Stomach smooth muscle (tissue), 2 donors: ENCODE data around the gene CCNC.

Experiments used
- H3K27ac ChIP-seq: one replicate; pipeline ENCODE4 v1.7.0; 2013; ENCODE audit warnings: mild to moderate bottlenecking, low read length, inconsistent platforms
- H3K27me3 ChIP-seq, 2 donors: one replicate each; pipeline ENCODE4 v1.7.0; 2013; ENCODE audit warnings: low read length in 2 of 2; ENCODE audit not compliant: insufficient read depth in 2 of 2, control insufficient read depth in 1 of 2
- H3K36me3 ChIP-seq, 2 donors: one replicate each; pipeline ENCODE4 v1.7.0; 2013; ENCODE audit warnings: low read length in 2 of 2; ENCODE audit not compliant: control insufficient read depth in 2 of 2, insufficient read depth in 2 of 2
- H3K4me1 ChIP-seq: one replicate; pipeline ENCODE4 v1.7.0; 2013; ENCODE audit warnings: low read length; ENCODE audit not compliant: control insufficient read depth, insufficient read depth
- H3K4me3 ChIP-seq, 2 donors: one replicate each; pipeline ENCODE4 v1.7.0; 2013; ENCODE audit warnings: low read length in 2 of 2
- H3K9ac ChIP-seq, 2 donors: one replicate each; pipeline ENCODE4 v1.7.0; 2013; ENCODE audit warnings: low read length in 2 of 2, mild to moderate bottlenecking in 1 of 2
- H3K9me3 ChIP-seq, 2 donors: one replicate each; pipeline ENCODE4 v1.7.0; 2013; ENCODE audit warnings: low read length in 2 of 2; ENCODE audit not compliant: control insufficient read depth in 2 of 2
- donor health status: healthy.
- donor health status: Pancreatic carcinoma.

The CCNC gene, protein sequence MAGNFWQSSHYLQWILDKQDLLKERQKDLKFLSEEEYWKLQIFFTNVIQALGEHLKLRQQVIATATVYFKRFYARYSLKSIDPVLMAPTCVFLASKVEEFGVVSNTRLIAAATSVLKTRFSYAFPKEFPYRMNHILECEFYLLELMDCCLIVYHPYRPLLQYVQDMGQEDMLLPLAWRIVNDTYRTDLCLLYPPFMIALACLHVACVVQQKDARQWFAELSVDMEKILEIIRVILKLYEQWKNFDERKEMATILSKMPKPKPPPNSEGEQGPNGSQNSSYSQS

GRCh38 chr6:99568103-99568933 is at the start of gene CCNC:
Gene CCNC (minus strand): TSS chr6:99568660. CDS start chr6:99568527, 133 bp downstream.
- Histone ChIP-seq H3K36me3 (no peaks in the 10 kb centered on the region), H3K27ac (peak within 1 kb of the TSS; percentile 58), H3K9me3 (no peaks in the 10 kb centered on the region), H3K27me3 (no peaks in the 10 kb centered on the region), H3K9ac (peak within 1 kb of the TSS; percentile 91 to 99), H3K4me3 (peak within 1 kb of the TSS; percentile 93 to 98), H3K4me1 (no peaks in the 10 kb centered on the region)

DNA sequence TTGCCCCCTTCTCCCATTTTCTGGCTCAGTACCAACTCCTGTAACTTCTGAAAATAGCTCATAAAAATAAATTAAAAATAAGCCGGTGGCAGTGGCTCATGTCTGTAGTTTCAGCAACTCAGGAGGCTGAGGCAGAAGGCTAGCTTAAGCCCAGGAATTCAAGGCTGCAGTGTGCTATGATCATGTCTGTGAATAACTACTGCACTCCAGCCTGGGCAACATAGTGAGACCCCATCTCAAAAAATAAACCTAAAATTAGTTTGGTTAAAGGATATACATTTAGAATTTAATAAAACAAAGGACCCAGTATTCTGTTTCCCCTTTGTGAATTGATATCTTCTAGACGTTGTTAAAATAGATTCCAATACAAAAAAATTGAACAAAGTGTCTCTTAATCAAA is 48.7 kb upstream of the CCNC start:
- Histone ChIP-seq H3K27ac (no peak overlapping the region), H3K27me3 (peaks cover 59 to 76% of the 10 kb centered on the region in 2 donors), H3K4me3 (no peak overlapping the region), H3K9ac (no peak overlapping the region), H3K9me3 (no peaks in the 10 kb centered on the region), H3K4me1 (peaks cover 25% of the 10 kb centered on the region), H3K36me3 (no peaks in the 10 kb centered on the region)

DNA sequence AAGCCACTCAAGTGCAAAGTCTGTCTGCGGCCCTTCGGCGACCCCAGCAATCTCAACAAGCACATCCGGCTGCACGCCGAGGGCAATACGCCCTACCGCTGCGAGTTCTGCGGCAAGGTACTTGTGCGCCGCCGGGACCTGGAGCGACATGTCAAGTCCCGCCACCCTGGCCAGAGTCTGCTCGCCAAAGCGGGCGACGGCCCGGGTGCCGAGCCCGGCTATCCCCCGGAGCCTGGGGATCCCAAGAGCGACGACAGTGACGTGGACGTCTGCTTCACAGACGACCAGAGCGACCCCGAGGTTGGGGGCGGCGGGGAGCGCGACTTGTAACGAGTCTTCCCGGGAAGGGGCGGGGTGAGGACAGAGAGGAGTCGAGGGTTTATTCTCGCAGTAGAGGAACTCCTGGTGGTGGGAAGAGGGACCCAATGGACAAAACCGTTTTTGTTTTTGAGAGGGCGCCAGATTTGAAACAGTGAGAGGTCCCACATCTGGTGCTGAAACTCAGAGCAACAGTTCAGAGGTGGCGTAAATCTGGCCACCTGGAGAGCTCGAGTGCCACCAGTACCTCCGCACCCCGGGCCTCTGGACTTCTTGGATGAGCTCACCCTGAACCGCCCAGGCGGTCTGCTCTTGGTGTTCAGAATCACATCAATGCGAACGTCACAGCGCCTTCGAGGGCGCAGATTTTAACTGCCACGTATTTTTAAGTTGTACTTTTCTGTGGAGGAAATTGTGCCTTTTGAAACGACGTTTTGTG is 46.1 kb upstream of the CCNC start:
- H3K27me3 ChIP-seq = peaks cover 60 to 80% of the 10 kb centered on the region in 2 donors
- no peak overlapping the region for H3K9ac ChIP-seq
- H3K27ac ChIP-seq = no peak overlapping the region
- H3K36me3 ChIP-seq = no peaks in the 10 kb centered on the region
- H3K4me1 ChIP-seq = peaks cover 25% of the 10 kb centered on the region
- peak overlapping the region in 1 of 2 donors; percentile 64 for H3K4me3 ChIP-seq
- H3K9me3 ChIP-seq = no peaks in the 10 kb centered on the region

GRCh38 chr6:99613705-99614429 is 45.4 kb upstream of the CCNC start:
- no peak overlapping the region for H3K27ac ChIP-seq
- no peaks in the 10 kb centered on the region for H3K9me3 ChIP-seq
- peaks cover 21% of the 10 kb centered on the region for H3K4me1 ChIP-seq
- no peaks in the 10 kb centered on the region for H3K36me3 ChIP-seq
- peaks cover 62 to 79% of the 10 kb centered on the region in 2 donors for H3K27me3 ChIP-seq
- peak overlapping the region in 1 of 2 donors; percentile 64 for H3K4me3 ChIP-seq
- H3K9ac ChIP-seq = no peak overlapping the region

DNA sequence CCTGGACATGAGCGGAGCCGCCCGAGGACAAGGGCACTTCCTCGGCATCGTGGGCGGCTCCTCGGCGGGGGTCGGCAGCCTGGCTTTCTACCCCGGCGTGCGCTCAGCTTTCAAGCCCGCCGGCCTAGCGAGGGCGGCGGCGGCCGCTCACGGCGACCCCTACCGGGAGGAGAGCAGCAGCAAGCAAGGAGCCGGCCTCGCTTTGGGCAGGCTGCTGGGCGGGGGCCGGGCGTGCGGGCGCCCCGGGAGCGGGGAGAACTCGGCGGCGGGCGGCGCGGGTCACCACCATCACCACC is 44.9 kb upstream of the CCNC start:
- peaks cover 62 to 79% of the 10 kb centered on the region in 2 donors for H3K27me3 ChIP-seq
- H3K36me3 ChIP-seq = no peaks in the 10 kb centered on the region
- H3K9ac ChIP-seq = no peak overlapping the region
- peak overlapping the region in 1 of 2 donors; percentile 64 for H3K4me3 ChIP-seq
- no peak overlapping the region for H3K27ac ChIP-seq
- no peaks in the 10 kb centered on the region for H3K9me3 ChIP-seq
- peaks cover 17% of the 10 kb centered on the region for H3K4me1 ChIP-seq

DNA sequence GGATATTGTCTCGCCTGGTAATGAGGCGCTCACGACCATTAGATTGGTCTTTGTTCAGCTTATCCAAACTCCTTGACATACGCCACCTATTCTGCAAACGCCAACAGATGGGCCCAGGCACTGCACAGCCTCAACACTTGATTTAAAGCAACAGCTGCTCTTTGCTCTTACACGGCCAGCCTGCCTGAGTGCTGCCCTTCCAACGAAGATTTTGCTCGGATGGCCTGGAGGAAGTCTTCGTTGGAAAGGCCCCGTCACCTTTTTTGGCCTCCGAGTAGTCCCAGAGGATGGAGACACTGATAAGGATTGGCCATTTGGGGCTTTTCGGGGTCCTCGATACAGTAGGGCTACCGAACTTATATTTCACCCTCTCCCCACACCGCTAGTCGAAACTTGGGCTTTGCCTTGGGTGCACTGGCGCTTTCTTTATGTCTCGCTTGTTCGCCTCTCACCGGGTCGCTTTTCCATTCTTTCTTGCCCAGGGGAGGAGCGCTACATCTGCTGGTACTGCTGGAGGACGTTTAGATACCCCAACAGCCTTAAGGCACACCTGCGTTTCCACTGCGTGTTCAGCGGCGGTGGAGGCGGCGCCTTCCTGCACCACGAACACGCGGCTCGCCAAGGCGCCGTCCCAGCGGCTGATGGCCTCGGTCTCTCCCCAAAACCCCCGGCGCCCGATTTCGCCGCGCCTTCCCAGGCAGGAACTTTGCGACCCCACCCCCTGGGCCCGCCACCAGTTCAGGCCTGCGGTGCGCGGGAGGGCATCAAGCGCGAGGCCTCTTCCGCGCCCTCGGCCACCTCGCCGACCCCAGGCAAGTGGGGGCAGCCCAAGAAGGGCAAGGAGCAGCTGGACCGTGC is 44.3 kb upstream of the CCNC start:
- H3K27me3 ChIP-seq = peaks cover 62 to 79% of the 10 kb centered on the region in 2 donors
- H3K9ac ChIP-seq = no peak overlapping the region
- H3K9me3 ChIP-seq = no peaks in the 10 kb centered on the region
- H3K36me3 ChIP-seq = no peaks in the 10 kb centered on the region
- H3K4me3 ChIP-seq = peak overlapping the region in 1 of 2 donors; percentile 64
- peaks cover 21% of the 10 kb centered on the region for H3K4me1 ChIP-seq
- H3K27ac ChIP-seq = no peak overlapping the region

DNA sequence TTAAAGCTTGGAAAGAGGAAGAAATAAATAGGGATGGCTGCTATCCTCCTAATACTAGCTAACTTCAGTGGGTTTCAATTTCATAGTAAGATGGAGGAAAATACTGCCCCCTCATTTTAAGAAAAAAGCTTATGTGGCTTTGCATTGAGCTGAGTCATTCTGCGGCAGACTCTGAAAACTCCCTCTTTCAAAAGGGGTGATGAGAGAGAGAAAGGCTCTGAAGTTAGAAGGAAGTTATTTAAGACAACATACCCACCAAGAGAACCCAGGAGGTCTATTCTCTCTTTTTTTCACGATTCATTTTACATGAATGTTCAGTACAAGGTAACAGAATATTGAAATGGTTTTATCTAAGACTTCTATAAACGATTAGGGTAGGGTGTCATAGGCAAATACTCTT is 42.7 kb upstream of the CCNC start:
- Histone ChIP-seq H3K36me3 (no peaks in the 10 kb centered on the region), H3K9ac (no peak overlapping the region), H3K4me3 (no peak overlapping the region), H3K9me3 (no peaks in the 10 kb centered on the region), H3K4me1 (peaks cover 21% of the 10 kb centered on the region), H3K27me3 (peaks cover 71 to 81% of the 10 kb centered on the region in 2 donors), H3K27ac (no peak overlapping the region)

- Histone ChIP-seq H3K4me3 (no peak overlapping the region), H3K9me3 (no peaks in the 10 kb centered on the region), H3K27me3 (peaks cover 78 to 90% of the 10 kb centered on the region in 2 donors), H3K36me3 (no peaks in the 10 kb centered on the region), H3K27ac (no peak overlapping the region), H3K9ac (no peak overlapping the region), H3K4me1 (peaks cover 21% of the 10 kb centered on the region)
Observed at GRCh38 chr6:99609905-99610489, 41.5 kb upstream of the CCNC start.

DNA sequence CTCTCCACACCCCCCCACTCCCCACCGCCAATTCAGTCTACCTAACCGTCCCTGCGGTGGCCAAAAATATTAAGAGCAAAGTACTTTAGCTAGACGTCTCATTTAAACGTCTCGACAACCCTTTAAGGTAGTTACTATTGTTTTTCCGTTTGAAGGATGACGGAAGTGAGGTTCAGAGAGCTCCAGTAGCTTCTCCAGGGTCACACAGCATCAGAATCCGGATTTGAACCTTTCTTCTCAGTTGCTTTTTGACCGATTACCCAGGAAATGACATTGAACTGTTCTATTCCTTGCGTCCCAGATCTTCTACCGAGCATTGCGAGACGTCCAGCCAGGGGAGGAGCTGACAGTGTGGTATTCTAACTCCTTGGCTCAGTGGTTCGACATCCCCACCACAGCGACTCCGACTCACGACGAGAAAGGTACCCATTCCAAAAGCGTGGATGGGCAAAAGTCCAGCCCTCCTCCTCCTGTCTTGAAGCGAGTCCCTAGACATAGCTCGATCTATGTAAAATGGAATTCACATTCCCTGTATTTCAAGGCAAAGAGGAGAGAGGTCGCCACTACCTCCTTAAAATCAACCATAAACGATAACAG is 40.5 kb upstream of the CCNC start:
- Histone ChIP-seq H3K36me3 (no peaks in the 10 kb centered on the region), H3K9ac (no peak overlapping the region), H3K9me3 (no peaks in the 10 kb centered on the region), H3K27me3 (peaks cover 78 to 90% of the 10 kb centered on the region in 2 donors), H3K4me1 (peaks cover 19% of the 10 kb centered on the region), H3K27ac (no peak overlapping the region), H3K4me3 (no peak overlapping the region)
